Activated naive CD4-positive, alpha-beta T cell treated with anti-CD3 and anti-CD28 coated beads for 36 hours (primary cell): Measurements from ENCODE around the gene CCDC68. TPM values are rescaled to one million over a fixed set of nuclear protein-coding genes. Genes with fewer than 3 reads are reported as not detected.

ENCODE experiments used
- CTCF ChIA-PET: fragments of 350-600 bp; sonication (Branson Sonifier 250); formaldehyde crosslinking; loops from one replicate; lab custom pipeline; 2021; ENCODE audit warnings: antibody characterized with exemption; lab: Charles Lee
- DNase-seq: peaks from one replicate; pipeline ENCODE4 v3.0.0-alpha.2; 2020
- H3K27ac Mint-ChIP-seq: one replicate; pipeline ENCODE4 v1.8.0; 2021; ENCODE audit warnings: mild to moderate bottlenecking, mixed read lengths
- H3K27me3 Mint-ChIP-seq: one replicate; pipeline ENCODE4 v1.8.0; 2021; ENCODE audit warnings: low read depth, mixed read lengths
- H3K36me3 Mint-ChIP-seq: one replicate; pipeline ENCODE4 v1.8.0; 2021; ENCODE audit warnings: low read depth, mixed read lengths
- H3K4me1 Mint-ChIP-seq: one replicate; pipeline ENCODE4 v1.8.0; 2021; ENCODE audit warnings: low read depth, mixed read lengths
- H3K4me3 Mint-ChIP-seq: one replicate; pipeline ENCODE4 v1.8.0; 2021; ENCODE audit warnings: mild to moderate bottlenecking, moderate library complexity, mixed read lengths
- H3K9me3 Mint-ChIP-seq: one replicate; pipeline ENCODE4 v1.8.0; 2021; ENCODE audit warnings: mixed read lengths
- intact Hi-C: fragments of 100-400 bp; cut with micrococcal nuclease; formaldehyde crosslinking; loops from one replicate; pipeline ENCODE4 v1.15.1; 2023
- total RNA-seq, 2 experiments: library from RNA; stranded (reverse); gene quantifications; one replicate each; pipeline ENCODE4 v1.2.3, GENCODE V29; 2021

Gene CCDC68
- not detected for total RNA-seq

GRCh38 chr18:54958704-54959625 lies at the start of gene CCDC68:
TSS of gene CCDC68 (minus strand) at chr18:54959461. CDS start at chr18:54942791, 16,670 bp downstream.
- no peak for DNase-seq
- Mint-ChIP-seq H3K4me1 (peaks cover 4% of the 10 kb centered on the region), H3K36me3 (no peaks in the 10 kb centered on the region), H3K27ac (no peak within 1 kb of the TSS), H3K4me3 (peak within 1 kb of the TSS; percentile 42), H3K9me3 (no peaks in the 10 kb centered on the region), H3K27me3 (peaks cover 44% of the 10 kb centered on the region)
- CTCF ChIA-PET = no interaction called here
- intact Hi-C loops = no loop called here

GRCh38 chr18:55007602-55008001 lies 48.3 kb upstream of the CCDC68 start:
- CTCF ChIA-PET = no interaction called here

GRCh38 chr18:55003695-55004094 lies 44.4 kb upstream of the CCDC68 start:
- CTCF ChIA-PET = interaction anchor here (1.0 kb wide), 1 partner anchor 20 kb away, joined by 4 read pairs; no protein-coding TSS in a partner anchor
- H3K4me3 Mint-ChIP-seq = no peak overlapping the region
- peaks cover 3% of the 10 kb centered on the region for H3K27me3 Mint-ChIP-seq
- H3K4me1 Mint-ChIP-seq = no peaks in the 10 kb centered on the region
- no peak for DNase-seq
- intact Hi-C loops = no loop called here
- H3K36me3 Mint-ChIP-seq = no peaks in the 10 kb centered on the region
- no peak overlapping the region for H3K27ac Mint-ChIP-seq
- no peaks in the 10 kb centered on the region for H3K9me3 Mint-ChIP-seq

More at GRCh38 chr18:55007602-55008001, 48.3 kb upstream of the CCDC68 start:
- H3K9me3 Mint-ChIP-seq = no peaks in the 10 kb centered on the region
- no peak for DNase-seq
- no peaks in the 10 kb centered on the region for H3K36me3 Mint-ChIP-seq
- H3K27ac Mint-ChIP-seq = no peak overlapping the region
- intact Hi-C loops = no loop called here
- no peaks in the 10 kb centered on the region for H3K4me1 Mint-ChIP-seq
- no peak overlapping the region for H3K4me3 Mint-ChIP-seq
- H3K27me3 Mint-ChIP-seq = peaks cover 2% of the 10 kb centered on the region

- CTCF ChIA-PET = no interaction called here
- no peaks in the 10 kb centered on the region for H3K9me3 Mint-ChIP-seq
- H3K4me3 Mint-ChIP-seq = no peak overlapping the region
- H3K27ac Mint-ChIP-seq = no peak overlapping the region
- H3K36me3 Mint-ChIP-seq = no peaks in the 10 kb centered on the region
- H3K4me1 Mint-ChIP-seq = no peaks in the 10 kb centered on the region
- intact Hi-C loops = no loop called here
- H3K27me3 Mint-ChIP-seq = peaks cover 2% of the 10 kb centered on the region
- DNase-seq = no peak
Observed at GRCh38 chr18:55002261-55002660, 43.0 kb upstream of the CCDC68 start.

GRCh38 chr18:55001394-55002024 lies 42.2 kb upstream of the CCDC68 start:
- Mint-ChIP-seq H3K4me1 (no peaks in the 10 kb centered on the region), H3K27me3 (peaks cover 2% of the 10 kb centered on the region), H3K9me3 (no peaks in the 10 kb centered on the region), H3K36me3 (no peaks in the 10 kb centered on the region), H3K27ac (no peak overlapping the region), H3K4me3 (no peak overlapping the region)
- CTCF ChIA-PET = interaction anchor here (0.7 kb wide), 1 partner anchor 22 kb away, joined by 3 read pairs; no protein-coding TSS in a partner anchor
- intact Hi-C loops = no loop called here
- no peak for DNase-seq

GRCh38 chr18:55000529-55000928 lies 41.3 kb upstream of the CCDC68 start:
- H3K27ac Mint-ChIP-seq = no peak overlapping the region
- peaks cover 2% of the 10 kb centered on the region for H3K27me3 Mint-ChIP-seq
- H3K36me3 Mint-ChIP-seq = no peaks in the 10 kb centered on the region
- no peak overlapping the region for H3K4me3 Mint-ChIP-seq
- H3K4me1 Mint-ChIP-seq = no peaks in the 10 kb centered on the region
- no peaks in the 10 kb centered on the region for H3K9me3 Mint-ChIP-seq
- CTCF ChIA-PET = no interaction called here
- DNase-seq = no peak
- intact Hi-C loops = no loop called here

GRCh38 chr18:54999016-54999415 lies 39.8 kb upstream of the CCDC68 start:
- Mint-ChIP-seq H3K4me1 (no peaks in the 10 kb centered on the region), H3K36me3 (no peaks in the 10 kb centered on the region), H3K27ac (no peak overlapping the region), H3K4me3 (no peak overlapping the region), H3K9me3 (no peaks in the 10 kb centered on the region), H3K27me3 (peaks cover 2% of the 10 kb centered on the region)
- CTCF ChIA-PET = no interaction called here
- DNase-seq = no peak
- intact Hi-C loops = no loop called here

- CTCF ChIA-PET = interaction anchor here (0.6 kb wide), 2 partner anchors 18 to 389 kb away, joined by 3 to 4 read pairs; no protein-coding TSS in a partner anchor
- Mint-ChIP-seq H3K4me3 (no peak overlapping the region), H3K36me3 (no peaks in the 10 kb centered on the region), H3K27ac (no peak overlapping the region), H3K27me3 (peaks cover 4% of the 10 kb centered on the region), H3K9me3 (no peaks in the 10 kb centered on the region), H3K4me1 (no peaks in the 10 kb centered on the region)
- intact Hi-C loops = no loop called here
- DNase-seq = no peak
Observed at GRCh38 chr18:54995421-54996143, 36.3 kb upstream of the CCDC68 start.

- Mint-ChIP-seq H3K4me3 (no peak overlapping the region), H3K27me3 (peaks cover 3% of the 10 kb centered on the region), H3K4me1 (no peaks in the 10 kb centered on the region), H3K27ac (no peak overlapping the region), H3K36me3 (no peaks in the 10 kb centered on the region), H3K9me3 (no peaks in the 10 kb centered on the region)
- intact Hi-C loops = no loop called here
- no peak for DNase-seq
- CTCF ChIA-PET = interaction anchor here (0.6 to 0.7 kb wide), 2 partner anchors 288 to 400 kb away, joined by 3 read pairs; no protein-coding TSS in a partner anchor
Observed at GRCh38 chr18:54991981-54992380, 32.7 kb upstream of the CCDC68 start.

- no peak overlapping the region for H3K27ac Mint-ChIP-seq
- no peak for DNase-seq
- no peaks in the 10 kb centered on the region for H3K4me1 Mint-ChIP-seq
- no peak overlapping the region for H3K4me3 Mint-ChIP-seq
- no peaks in the 10 kb centered on the region for H3K36me3 Mint-ChIP-seq
- no peaks in the 10 kb centered on the region for H3K9me3 Mint-ChIP-seq
- intact Hi-C loops = loop anchor here (5.0 kb wide), 1 partner anchor 68 kb away; no protein-coding TSS in a partner anchor
- CTCF ChIA-PET = no interaction called here
- H3K27me3 Mint-ChIP-seq = no peaks in the 10 kb centered on the region
Observed at GRCh38 chr18:54984908-54985307, 25.6 kb upstream of the CCDC68 start.

GRCh38 chr18:54983791-54984190 lies 24.5 kb upstream of the CCDC68 start:
- Mint-ChIP-seq H3K9me3 (no peaks in the 10 kb centered on the region), H3K27ac (no peak overlapping the region), H3K4me3 (no peak overlapping the region), H3K27me3 (no peaks in the 10 kb centered on the region), H3K36me3 (no peaks in the 10 kb centered on the region), H3K4me1 (no peaks in the 10 kb centered on the region)
- intact Hi-C loops = loop anchor here (1.0 to 5.0 kb wide), 6 partner anchors 66 to 591 kb away; no protein-coding TSS in a partner anchor
- DNase-seq = no peak
- CTCF ChIA-PET = interaction anchor here (0.8 to 2.2 kb wide), 15 partner anchors 9 to 539 kb away, joined by 3 to 16 read pairs (median 4); no protein-coding TSS in a partner anchor
